HFFc6 (cell line): Measurements from ENCODE around the gene TNPO1. TPM values are rescaled to one million over a fixed set of nuclear protein-coding genes. Genes with fewer than 3 reads are reported as not detected.
A peak's percentile ranks its signal among the peaks of the same experiment; 100 is the strongest.

Experiments
- DNase-seq: peaks from one replicate; pipeline ENCODE4 v3.0.0-alpha.2; 2018
- H3K27ac Mint-ChIP-seq: 2 replicates; pipeline ENCODE4 v1.8.0; 2020; ENCODE audit warnings: mild to moderate bottlenecking, mixed read lengths
- H3K27me3 Mint-ChIP-seq: 2 replicates; pipeline ENCODE4 v1.8.0; 2021; ENCODE audit warnings: mild to moderate bottlenecking, moderate library complexity, mixed read lengths; ENCODE audit not compliant: insufficient read depth
- H3K36me3 Mint-ChIP-seq: 2 replicates; pipeline ENCODE4 v1.8.0; 2021; ENCODE audit warnings: low read depth, mixed read lengths
- H3K4me1 Mint-ChIP-seq: 2 replicates; pipeline ENCODE4 v1.8.0; 2020; ENCODE audit warnings: low read depth, mixed read lengths
- H3K4me3 Mint-ChIP-seq: 2 replicates; pipeline ENCODE4 v1.8.0; 2020; ENCODE audit warnings: mild to moderate bottlenecking, moderate library complexity, mixed read lengths
- H3K9me3 Mint-ChIP-seq: 2 replicates; pipeline ENCODE4 v1.8.0; 2020; ENCODE audit warnings: mild to moderate bottlenecking, mixed read lengths
- total RNA-seq, 6 experiments: library from RNA; stranded (reverse); fragmentation: NEBNext Ultra II Directional; extraction: Animal tissue kit (Norgen Biotek cat#: 25700); gene quantifications; 2 replicates in 1 of 6; 3 replicates in 5 of 6; pipeline ENCODE4 v1.2.3, GENCODE V29; 2021
- TF ChIP-seq, protein P1 (sequence below): fragments of 200-600 bp; sonication (generic); IDR thresholded peaks from 2 replicates; pipeline ENCODE4 v1.5.0; 2021; ENCODE audit warnings: antibody characterized with exemption, mild to moderate bottlenecking

Gene TNPO1
- total RNA-seq, 6 experiments from 2014 or later = 149 to 194 (median 182) TPM

DNA sequence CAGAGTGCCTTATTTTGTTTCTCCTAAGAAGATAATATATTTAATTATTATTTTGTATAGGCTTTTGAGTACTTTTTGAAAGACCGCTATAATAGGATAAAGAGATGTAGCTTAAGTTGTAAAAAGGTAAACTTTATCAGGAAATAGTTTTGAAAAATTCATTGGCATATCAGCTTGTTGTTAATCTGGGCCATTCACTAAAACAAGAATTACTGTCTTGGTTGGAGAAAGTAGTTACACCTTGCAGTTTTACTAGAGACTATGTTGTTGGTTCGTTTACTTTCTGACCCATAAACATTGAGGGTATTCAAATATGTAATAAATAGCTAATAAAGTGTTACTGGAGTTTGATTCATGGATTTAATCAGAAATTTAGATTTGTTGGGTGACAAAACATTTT is 33.7 kb downstream of the TNPO1 start:
- DNase-seq = no peak
- peaks cover 6% of the 10 kb centered on the region; the same call in 1 of the 2 replicates for H3K27me3 Mint-ChIP-seq
- TF ChIP-seq, protein P1, sequence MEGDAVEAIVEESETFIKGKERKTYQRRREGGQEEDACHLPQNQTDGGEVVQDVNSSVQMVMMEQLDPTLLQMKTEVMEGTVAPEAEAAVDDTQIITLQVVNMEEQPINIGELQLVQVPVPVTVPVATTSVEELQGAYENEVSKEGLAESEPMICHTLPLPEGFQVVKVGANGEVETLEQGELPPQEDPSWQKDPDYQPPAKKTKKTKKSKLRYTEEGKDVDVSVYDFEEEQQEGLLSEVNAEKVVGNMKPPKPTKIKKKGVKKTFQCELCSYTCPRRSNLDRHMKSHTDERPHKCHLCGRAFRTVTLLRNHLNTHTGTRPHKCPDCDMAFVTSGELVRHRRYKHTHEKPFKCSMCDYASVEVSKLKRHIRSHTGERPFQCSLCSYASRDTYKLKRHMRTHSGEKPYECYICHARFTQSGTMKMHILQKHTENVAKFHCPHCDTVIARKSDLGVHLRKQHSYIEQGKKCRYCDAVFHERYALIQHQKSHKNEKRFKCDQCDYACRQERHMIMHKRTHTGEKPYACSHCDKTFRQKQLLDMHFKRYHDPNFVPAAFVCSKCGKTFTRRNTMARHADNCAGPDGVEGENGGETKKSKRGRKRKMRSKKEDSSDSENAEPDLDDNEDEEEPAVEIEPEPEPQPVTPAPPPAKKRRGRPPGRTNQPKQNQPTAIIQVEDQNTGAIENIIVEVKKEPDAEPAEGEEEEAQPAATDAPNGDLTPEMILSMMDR = no peak
- H3K4me3 Mint-ChIP-seq = peak overlapping the region; percentile 90
- H3K27ac Mint-ChIP-seq = peak overlapping the region; percentile 89
- H3K4me1 Mint-ChIP-seq = peaks cover 72% of the 10 kb centered on the region
- no peaks in the 10 kb centered on the region for H3K9me3 Mint-ChIP-seq
- peaks cover 39% of the 10 kb centered on the region for H3K36me3 Mint-ChIP-seq

DNA sequence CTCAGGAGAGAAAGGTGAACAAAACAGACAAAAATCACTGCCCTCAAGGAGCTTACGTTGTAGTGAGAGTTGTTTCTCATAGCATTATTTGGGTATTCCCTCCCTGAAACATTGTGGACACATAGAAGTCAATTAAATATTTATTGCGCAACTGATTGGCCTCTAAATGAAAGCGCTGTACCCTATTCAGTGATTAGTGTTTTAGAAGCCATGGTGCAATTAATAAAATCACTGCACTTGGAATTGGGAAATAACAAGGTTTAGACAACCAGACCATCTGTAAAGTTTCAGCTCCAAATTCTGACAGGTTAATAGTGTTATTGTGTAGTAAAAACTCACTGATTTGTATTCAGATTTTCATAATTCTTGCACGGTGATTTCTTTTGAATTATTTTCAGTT is 35.9 kb downstream of the TNPO1 start:
- Mint-ChIP-seq H3K27ac (no peak overlapping the region), H3K27me3 (peaks cover 6% of the 10 kb centered on the region; the same call in 1 of the 2 replicates), H3K4me1 (peaks cover 55% of the 10 kb centered on the region), H3K36me3 (peaks cover 51% of the 10 kb centered on the region), H3K4me3 (peak overlapping the region; percentile 21), H3K9me3 (no peaks in the 10 kb centered on the region)
- TF ChIP-seq, protein P1 = no peak
- DNase-seq = no peak

DNA sequence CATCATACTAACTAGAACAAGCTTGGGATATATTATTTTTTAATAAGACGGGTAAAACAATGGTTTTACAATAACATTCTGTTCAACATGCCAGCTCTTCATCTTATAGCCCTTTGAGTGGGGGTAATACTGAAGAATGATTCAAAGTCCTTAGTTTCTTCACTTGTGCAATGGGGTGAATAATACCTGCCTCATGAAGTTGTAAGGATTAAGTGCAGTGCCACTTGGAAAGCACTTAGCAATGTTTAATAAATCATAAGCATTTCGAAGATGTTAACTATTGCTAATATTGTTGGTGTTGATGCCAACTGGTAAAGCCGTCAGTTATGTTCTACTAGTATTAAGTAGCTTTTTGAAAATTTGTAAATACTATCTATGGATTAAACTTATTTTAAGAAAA is 38.0 kb downstream of the TNPO1 start:
- no peaks in the 10 kb centered on the region for H3K27me3 Mint-ChIP-seq
- TF ChIP-seq, protein P1 = no peak
- no peak overlapping the region for H3K27ac Mint-ChIP-seq
- peaks cover 54% of the 10 kb centered on the region for H3K4me1 Mint-ChIP-seq
- no peaks in the 10 kb centered on the region for H3K9me3 Mint-ChIP-seq
- no peak overlapping the region for H3K4me3 Mint-ChIP-seq
- no peak for DNase-seq
- peaks cover 53% of the 10 kb centered on the region for H3K36me3 Mint-ChIP-seq

DNA sequence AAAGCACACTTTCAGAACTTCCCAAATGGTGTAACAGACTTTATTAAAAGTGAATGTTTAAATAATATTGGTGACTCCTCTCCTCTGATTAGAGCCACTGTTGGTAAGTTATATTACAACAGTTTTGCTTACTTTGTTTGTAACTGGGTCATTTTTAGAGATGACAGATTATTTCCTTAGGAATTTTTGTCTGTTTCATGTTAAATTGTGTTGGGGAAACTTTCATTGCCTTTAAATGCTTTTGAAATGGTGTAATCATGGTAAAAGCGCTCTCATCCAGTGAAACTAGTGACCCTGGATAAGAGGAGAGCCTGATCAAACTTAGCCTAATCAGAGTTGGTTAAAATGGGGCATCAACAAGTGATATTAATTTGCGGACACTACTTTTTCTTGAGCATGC is 39.4 kb downstream of the TNPO1 start:
- H3K27me3 Mint-ChIP-seq = no peaks in the 10 kb centered on the region
- H3K4me1 Mint-ChIP-seq = peaks cover 59% of the 10 kb centered on the region
- no peak overlapping the region for H3K4me3 Mint-ChIP-seq
- TF ChIP-seq, protein P1 = no peak
- DNase-seq = no peak
- peaks cover 55% of the 10 kb centered on the region for H3K36me3 Mint-ChIP-seq
- H3K9me3 Mint-ChIP-seq = no peaks in the 10 kb centered on the region
- H3K27ac Mint-ChIP-seq = peak overlapping the region; percentile 45; the same call in 1 of the 2 replicates

DNA sequence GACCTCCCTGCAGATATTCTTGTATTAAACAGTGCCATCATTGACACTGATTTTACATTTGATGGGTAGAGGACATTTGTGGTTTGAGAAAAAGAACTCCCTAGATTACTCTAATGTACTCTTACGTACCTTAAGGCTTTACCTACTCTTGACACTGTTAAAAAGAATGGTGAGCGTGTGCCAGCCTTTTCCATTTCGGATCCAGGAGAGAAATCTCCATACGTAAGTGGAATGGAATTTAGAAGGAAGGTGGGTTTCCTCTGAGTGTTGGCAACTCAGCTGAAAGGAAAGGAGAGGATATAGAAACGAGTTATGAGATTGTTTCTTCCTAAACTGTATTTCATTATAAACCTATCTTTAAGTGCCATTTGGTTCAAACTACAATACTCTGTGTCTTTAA is 40.9 kb downstream of the TNPO1 start:
- DNase-seq = no peak
- H3K36me3 Mint-ChIP-seq = peaks cover 63% of the 10 kb centered on the region
- peaks cover 49% of the 10 kb centered on the region for H3K4me1 Mint-ChIP-seq
- no peak overlapping the region for H3K4me3 Mint-ChIP-seq
- H3K9me3 Mint-ChIP-seq = no peaks in the 10 kb centered on the region
- no peak overlapping the region for H3K27ac Mint-ChIP-seq
- H3K27me3 Mint-ChIP-seq = no peaks in the 10 kb centered on the region
- TF ChIP-seq, protein P1 = no peak

DNA sequence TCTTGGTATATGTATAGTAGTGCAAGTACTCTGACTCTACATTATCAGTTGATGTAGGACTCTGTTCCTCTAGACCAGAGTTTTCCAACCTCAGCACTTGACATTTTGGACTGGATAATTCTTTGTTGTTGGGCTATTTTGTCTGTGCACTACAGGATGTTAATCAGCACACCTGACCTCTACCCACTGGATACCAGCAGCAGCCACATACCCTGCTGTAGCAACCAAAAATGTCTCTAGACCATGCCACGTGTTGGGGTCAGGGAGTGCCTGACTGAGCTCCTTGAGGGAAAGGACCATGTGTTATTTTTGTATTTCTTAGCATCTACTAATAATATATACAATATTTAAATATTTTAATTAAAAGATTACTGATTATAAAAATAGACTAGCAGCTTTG is 42.7 kb downstream of the TNPO1 start:
- TF ChIP-seq, protein P1 = no peak
- Mint-ChIP-seq H3K27ac (no peak overlapping the region), H3K9me3 (no peaks in the 10 kb centered on the region), H3K27me3 (peaks cover 2% of the 10 kb centered on the region; the same call in 1 of the 2 replicates), H3K4me1 (peaks cover 32% of the 10 kb centered on the region), H3K4me3 (no peak overlapping the region), H3K36me3 (peaks cover 55% of the 10 kb centered on the region)
- no peak for DNase-seq
